Fibroblast of the conjunctiva (primary cell): ENCODE measurements around the gene SLC30A4.
"Not testable (repeated sequence)": the region's sequence is repeated elsewhere in the genome, so short reads cannot be mapped to it uniquely, and the experiment has no call there.

Experiments used
- DNase-seq: peaks from one replicate; pipeline ENCODE4 v3.0.0-alpha.2; 2010; ENCODE audit warnings: low read depth

SLC30A4 gene

GRCh38 chr15:45510758-45511280, 11.7 kb downstream of the SLC30A4 start:
- DNase-seq, result no peak

GRCh38 chr15:45507143-45507542, 15.4 kb downstream of the SLC30A4 start:
- DNase-seq, result not testable (repeated sequence)

- DNase-seq, result no peak
Measured at GRCh38 chr15:45499426-45499825, 23.1 kb downstream of the SLC30A4 start.

- DNase-seq, result no peak
Measured at GRCh38 chr15:45498701-45499100, 23.9 kb downstream of the SLC30A4 start.

- DNase-seq, result no peak
Measured at GRCh38 chr15:45497261-45497660, 25.3 kb downstream of the SLC30A4 start.

- DNase-seq, result no peak
Measured at GRCh38 chr15:45496658-45497057, 25.9 kb downstream of the SLC30A4 start.

- DNase-seq, result no peak
Measured at GRCh38 chr15:45495588-45495987, 27.0 kb downstream of the SLC30A4 start.

GRCh38 chr15:45489690-45490238, 32.8 kb downstream of the SLC30A4 start:
- no peak for DNase-seq

GRCh38 chr15:45486317-45486716, 36.2 kb downstream of the SLC30A4 start:
- no peak for DNase-seq

GRCh38 chr15:45481135-45481534, 41.4 kb downstream of the SLC30A4 start:
- DNase-seq, result no peak

- no peak for DNase-seq
Measured at GRCh38 chr15:45476410-45476809, 46.1 kb downstream of the SLC30A4 start.

GRCh38 chr15:45474799-45475198, 47.8 kb downstream of the SLC30A4 start:
- DNase-seq, result no peak

- no peak for DNase-seq
Measured at GRCh38 chr15:45473068-45473467, 49.5 kb downstream of the SLC30A4 start.

GRCh38 chr15:45471151-45471550, 51.4 kb downstream of the SLC30A4 start:
- DNase-seq, result no peak

GRCh38 chr15:45469441-45469840, 53.1 kb downstream of the SLC30A4 start:
- no peak for DNase-seq

GRCh38 chr15:45469027-45469426, 53.5 kb downstream of the SLC30A4 start:
- no peak for DNase-seq

- no peak for DNase-seq
Measured at GRCh38 chr15:45468294-45468693, 54.3 kb downstream of the SLC30A4 start.

- no peak for DNase-seq
Measured at GRCh38 chr15:45458746-45459403, 63.7 kb downstream of the SLC30A4 start.

- DNase-seq, result peak; percentile 65
Measured at GRCh38 chr15:45457641-45458539, 64.7 kb downstream of the SLC30A4 start.

GRCh38 chr15:45457220-45457619, 65.3 kb downstream of the SLC30A4 start:
- no peak for DNase-seq

GRCh38 chr15:45456212-45457106, 66.1 kb downstream of the SLC30A4 start:
- DNase-seq, result peak; percentile 96

- peak; percentile 86 for DNase-seq
Measured at GRCh38 chr15:45454814-45455213, 67.7 kb downstream of the SLC30A4 start.
